ENCODE data around the gene BUB1B.
A peak's percentile ranks its signal among the peaks of the same experiment; 100 is the strongest.

BUB1B gene

GRCh38 chr15:40242601-40243000 lies 81.7 kb downstream of the BUB1B start:
- no peak for DNase-seq (ENCODE audit: low read depth)
- no peak for TF ChIP-seq CTCF (IDR thresholded peaks at IDR 0.05; ENCODE audit: insufficient read depth, low read depth, low read length, missing control alignments)
- no peak overlapping the region for H3K4me3 ChIP-seq (ENCODE audit: low read length)

- H3K4me3 ChIP-seq (ENCODE audit: low read length), result no peak overlapping the region
- no peak for TF ChIP-seq CTCF (IDR thresholded peaks at IDR 0.05; ENCODE audit: insufficient read depth, low read depth, low read length, missing control alignments)
- peak; percentile 89 for DNase-seq (ENCODE audit: low read depth)
Observed at GRCh38 chr15:40243126-40243810, 82.4 kb downstream of the BUB1B start.

GRCh38 chr15:40244961-40245523 lies 84.2 kb downstream of the BUB1B start:
- peak; percentile 91 for DNase-seq (ENCODE audit: low read depth)
- no peak overlapping the region for H3K4me3 ChIP-seq (ENCODE audit: low read length)
- no peak for TF ChIP-seq CTCF (IDR thresholded peaks at IDR 0.05; ENCODE audit: insufficient read depth, low read depth, low read length, missing control alignments)

GRCh38 chr15:40245666-40246450 lies 85.0 kb downstream of the BUB1B start:
- H3K4me3 ChIP-seq (ENCODE audit: low read length), result no peak overlapping the region
- TF ChIP-seq CTCF (IDR thresholded peaks at IDR 0.05; ENCODE audit: insufficient read depth, low read depth, low read length, missing control alignments), result no peak
- no peak for DNase-seq (ENCODE audit: low read depth)

- no peak overlapping the region for H3K4me3 ChIP-seq (ENCODE audit: low read length)
- DNase-seq (ENCODE audit: low read depth), result peak; percentile 65
- TF ChIP-seq CTCF (IDR thresholded peaks at IDR 0.05; ENCODE audit: insufficient read depth, low read depth, low read length, missing control alignments), result no peak
Observed at GRCh38 chr15:40246496-40247280, 85.8 kb downstream of the BUB1B start.

GRCh38 chr15:40247406-40247971 lies 86.6 kb downstream of the BUB1B start:
- DNase-seq (ENCODE audit: low read depth), result no peak
- no peak for TF ChIP-seq CTCF (IDR thresholded peaks at IDR 0.05; ENCODE audit: insufficient read depth, low read depth, low read length, missing control alignments)
- H3K4me3 ChIP-seq (ENCODE audit: low read length), result no peak overlapping the region
